ENCODE results near the gene MAP2K5.

Gene MAP2K5

DNA sequence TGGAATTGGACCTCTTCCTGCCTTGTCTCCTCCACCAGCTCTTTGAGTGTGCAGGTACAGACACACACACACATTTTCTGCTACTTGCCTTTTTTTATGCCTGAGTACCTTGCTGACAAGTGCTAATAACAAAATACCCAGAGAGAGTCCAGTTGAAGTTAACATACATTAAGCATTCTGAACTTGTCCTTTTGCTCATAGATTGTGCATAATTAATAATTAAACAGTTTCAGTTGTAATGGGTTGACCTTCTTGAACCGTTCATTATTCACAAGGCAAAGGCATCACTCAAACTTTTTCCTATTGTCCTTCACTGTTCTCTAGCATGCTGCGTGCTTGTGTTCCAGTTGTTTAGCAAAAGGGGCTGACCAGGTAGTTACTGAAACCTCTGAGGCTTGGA is 223.2 kb downstream of the MAP2K5 start:
- no peak for DNase-seq

- DNase-seq = no peak
Measured at GRCh38 chr15:67766968-67767367, 224.5 kb downstream of the MAP2K5 start.

DNA sequence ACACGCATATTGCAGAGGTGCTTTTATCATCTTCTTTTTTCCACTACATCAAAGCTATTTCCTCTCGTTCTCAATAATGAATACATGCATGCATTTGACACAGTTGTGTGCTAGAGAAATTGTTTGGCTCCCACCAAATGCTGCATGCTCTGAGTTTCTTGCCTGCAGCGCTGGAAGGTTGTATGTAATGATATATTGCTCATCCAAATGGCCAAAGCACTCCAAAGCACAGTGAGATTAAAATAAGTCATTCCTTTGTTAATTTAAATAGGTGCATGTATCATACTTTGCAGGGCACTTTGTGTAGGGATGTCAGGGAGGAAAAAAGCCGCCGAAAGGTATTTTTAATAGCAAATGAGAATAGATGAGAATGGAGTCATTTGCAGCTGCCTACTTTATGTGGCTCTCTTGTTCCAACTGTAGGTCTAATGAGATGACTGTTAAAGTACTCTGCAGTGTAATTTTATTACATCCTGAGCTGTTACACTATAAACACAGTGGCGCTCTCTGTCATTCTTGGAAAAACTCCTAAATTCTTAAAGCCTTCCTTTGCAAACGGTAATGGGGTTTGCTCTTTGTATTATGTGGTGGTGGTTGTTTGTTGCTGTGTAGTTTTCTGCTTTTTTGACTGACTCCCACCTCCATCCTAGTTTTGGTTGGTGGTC is 225.9 kb downstream of the MAP2K5 start:
- DNase-seq = no peak

GRCh38 chr15:67769497-67770357 is 227.2 kb downstream of the MAP2K5 start:
- no peak for DNase-seq

GRCh38 chr15:67770358-67770628 is 227.8 kb downstream of the MAP2K5 start:
- no peak for DNase-seq

GRCh38 chr15:67771189-67771800 is 228.8 kb downstream of the MAP2K5 start:
- DNase-seq = no peak

GRCh38 chr15:67774626-67775025 is 232.1 kb downstream of the MAP2K5 start:
- no peak for DNase-seq

DNA sequence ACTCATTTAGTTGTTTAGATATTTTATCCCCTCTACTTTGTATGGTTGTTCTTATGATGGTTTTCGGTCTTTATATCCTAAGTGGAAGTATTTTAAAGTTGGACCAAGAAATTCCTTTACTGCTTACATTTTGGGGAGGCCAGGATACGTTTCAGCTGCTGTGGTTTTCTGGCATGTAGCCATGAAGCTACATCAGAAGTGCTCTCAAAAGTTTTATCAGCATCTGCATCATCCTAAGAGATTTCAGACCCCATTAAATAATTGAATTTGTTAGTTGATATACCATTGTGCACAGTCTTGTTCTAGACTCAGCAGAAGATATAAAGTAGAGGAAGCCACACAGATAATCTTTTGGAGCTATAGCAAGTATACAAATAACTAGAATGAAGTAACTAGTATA is 232.7 kb downstream of the MAP2K5 start:
- no peak for DNase-seq

DNA sequence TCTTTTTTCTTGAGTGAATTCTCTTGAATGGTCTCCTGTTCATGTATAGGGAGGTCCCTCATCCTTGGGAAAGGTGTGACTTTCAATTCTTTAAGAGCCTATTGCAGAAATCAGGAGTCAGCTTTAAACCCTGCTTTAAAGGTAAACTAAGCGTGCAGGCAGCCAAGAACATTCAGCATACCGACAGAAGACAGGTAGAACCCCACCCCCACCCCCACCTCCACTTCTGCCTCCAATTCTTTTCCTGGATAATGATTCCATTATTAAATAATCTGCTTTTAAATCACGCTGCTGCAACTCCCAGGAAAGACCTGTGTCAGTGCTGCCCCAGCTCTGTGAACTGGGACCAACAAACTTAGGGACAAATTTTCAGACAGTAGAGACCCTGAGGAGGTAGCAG is 233.5 kb downstream of the MAP2K5 start:
- DNase-seq = no peak

- DNase-seq = no peak
Measured at GRCh38 chr15:67776600-67776999, 234.1 kb downstream of the MAP2K5 start.

- no peak for DNase-seq
Measured at GRCh38 chr15:67777071-67777470, 234.6 kb downstream of the MAP2K5 start.

DNA sequence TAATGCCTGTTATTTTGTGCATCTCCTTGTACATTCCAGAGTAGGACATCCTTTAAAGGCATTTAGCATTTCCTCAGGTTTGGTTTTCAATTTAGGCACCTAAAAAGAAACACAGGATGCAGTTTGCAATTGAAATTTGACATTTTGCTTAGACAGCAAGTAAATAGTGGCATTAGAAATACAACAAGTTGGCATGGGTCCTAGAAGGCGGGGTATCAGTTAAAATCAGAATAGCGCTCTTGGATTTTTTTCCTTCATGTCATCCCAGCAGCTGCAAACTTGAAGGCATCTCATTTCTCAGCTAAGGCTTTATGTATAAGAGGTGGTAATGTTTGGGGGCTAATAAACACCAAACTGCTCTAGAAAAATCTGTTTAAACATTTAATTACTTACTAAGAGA is 235.3 kb downstream of the MAP2K5 start:
- DNase-seq = no peak

GRCh38 chr15:67778968-67779548 is 236.6 kb downstream of the MAP2K5 start:
- DNase-seq = no peak

DNA sequence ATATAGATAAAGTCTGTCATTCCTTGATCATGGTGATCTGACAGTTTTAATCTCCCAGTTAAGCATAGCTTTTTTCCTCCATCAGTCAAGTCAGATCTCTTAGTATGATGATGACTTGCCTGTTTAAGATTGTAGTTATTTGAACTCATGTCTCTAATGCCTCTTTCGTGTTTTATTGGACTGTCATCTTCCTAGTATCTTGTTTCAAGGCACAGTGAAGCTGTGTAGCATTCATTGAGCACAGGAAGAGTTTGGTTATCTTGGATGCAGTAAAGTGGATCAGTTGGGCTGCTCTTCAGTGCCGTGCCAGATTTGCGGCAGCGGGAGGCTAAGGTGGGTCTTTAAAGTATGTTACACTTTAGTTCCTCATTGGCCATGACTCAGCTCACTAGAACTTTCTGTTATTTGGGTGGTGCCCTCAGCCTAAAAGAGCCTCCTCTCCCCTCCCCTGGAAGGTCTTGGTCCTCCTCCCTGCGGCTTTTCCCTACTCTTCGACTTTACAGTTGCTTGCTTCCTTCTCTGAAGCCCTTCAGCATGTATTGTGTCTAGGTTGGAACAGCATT is 237.1 kb downstream of the MAP2K5 start:
- DNase-seq = no peak

DNA sequence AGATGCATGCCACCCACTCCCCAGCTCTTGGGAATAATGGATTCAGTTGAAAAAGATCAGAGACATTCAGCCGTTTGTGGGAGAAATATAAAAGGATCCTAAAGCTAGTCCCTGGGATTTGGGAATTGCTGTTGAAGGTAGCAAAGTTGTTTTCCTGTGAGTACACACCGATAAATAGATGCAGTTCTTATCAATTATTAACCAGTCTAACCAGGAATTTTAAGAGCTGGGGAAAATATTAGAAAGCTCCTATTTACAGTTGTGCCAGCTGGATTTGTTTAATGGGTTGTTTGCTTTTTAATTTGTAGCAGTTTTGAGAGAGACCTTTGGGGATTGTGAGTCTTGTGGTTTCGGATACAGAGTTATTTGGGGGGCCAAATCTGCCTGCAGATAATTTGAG is 238.6 kb downstream of the MAP2K5 start:
- no peak for DNase-seq

GRCh38 chr15:67781907-67782690 is 239.6 kb downstream of the MAP2K5 start:
- no peak for DNase-seq

GRCh38 chr15:67782691-67782991 is 240.1 kb downstream of the MAP2K5 start:
- DNase-seq = no peak

- peak in 1 of 2 donors; percentile 16 for DNase-seq
Measured at GRCh38 chr15:67783303-67783702, 240.8 kb downstream of the MAP2K5 start.

DNA sequence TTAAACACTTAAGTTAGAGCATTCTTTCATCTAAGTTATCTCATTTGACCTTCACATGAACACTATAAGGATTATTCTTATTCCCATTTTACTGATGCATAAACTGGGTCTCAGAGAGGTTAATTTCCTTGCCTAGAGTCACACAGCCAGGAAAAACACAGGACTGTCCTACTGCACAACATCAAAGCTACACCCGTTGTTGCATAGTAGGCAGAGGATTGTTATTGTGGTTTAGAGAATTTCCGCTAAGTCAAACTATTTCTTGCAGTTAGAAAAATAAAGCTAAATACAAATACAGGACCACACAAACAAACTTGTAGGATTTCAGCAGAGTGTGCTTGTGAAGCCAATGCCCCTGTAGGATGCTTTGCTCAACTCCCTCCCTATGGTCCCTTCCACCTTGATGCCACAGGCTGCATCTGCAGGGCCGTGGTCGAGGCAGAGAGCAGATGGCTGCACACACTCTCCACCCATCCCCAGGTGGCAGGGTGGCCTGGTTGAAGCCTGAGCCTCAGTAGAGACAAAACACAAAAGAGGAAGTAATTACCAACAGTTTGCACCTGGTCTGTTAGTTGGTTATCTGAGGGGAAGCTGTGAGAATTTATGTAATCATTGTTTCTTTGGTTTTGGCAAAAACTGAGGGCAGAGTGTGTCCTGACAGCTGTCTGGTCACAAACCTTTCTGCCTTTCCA is 241.7 kb downstream of the MAP2K5 start:
- DNase-seq = no peak

- DNase-seq = no peak
Measured at GRCh38 chr15:67784856-67785430, 242.4 kb downstream of the MAP2K5 start.

DNA sequence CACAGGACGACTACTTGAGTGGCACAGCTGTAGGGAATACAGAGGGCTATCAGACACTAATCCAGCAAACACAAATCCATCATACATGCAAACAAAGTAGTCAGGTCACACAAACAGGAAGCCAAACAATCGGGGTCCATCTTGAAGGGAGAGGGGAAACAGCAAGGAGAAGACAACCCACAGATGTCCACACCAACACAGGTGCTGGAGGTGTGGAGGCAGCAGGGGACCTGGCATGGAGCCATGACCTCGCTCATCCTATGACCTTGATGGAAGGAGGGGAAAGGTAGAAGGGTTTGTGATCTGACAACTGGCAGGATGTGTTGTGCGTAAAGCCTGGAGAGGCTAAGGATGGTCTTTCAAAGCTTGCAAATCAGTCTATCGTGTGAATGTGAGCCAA is 242.9 kb downstream of the MAP2K5 start:
- DNase-seq = no peak

GRCh38 chr15:67786646-67787045 is 244.1 kb downstream of the MAP2K5 start:
- no peak for DNase-seq
